HG02852 (cell line): ENCODE measurements around the gene TEX48.

ENCODE experiments used
- ATAC-seq: cut with Tn5 transposase; IDR thresholded peaks from one replicate; pipeline ENCODE4 v1.9.1; 2021; ENCODE audit warnings: mild to moderate bottlenecking, moderate library complexity; ENCODE audit not compliant: unreplicated experiment

TEX48 gene

GRCh38 chr9:114681594-114682332 lies at the start of gene TEX48:
Gene TEX48 (minus strand): TSS chr9:114682192. CDS start chr9:114671723, 10,469 bp downstream.
- ATAC-seq: peak; percentile 76

GRCh38 chr9:114731701-114732100 lies 49.7 kb upstream of the TEX48 start:
- ATAC-seq: no peak

GRCh38 chr9:114729706-114730105 lies 47.7 kb upstream of the TEX48 start:
- no peak for ATAC-seq

GRCh38 chr9:114725930-114726329 lies 43.9 kb upstream of the TEX48 start:
- no peak for ATAC-seq

- ATAC-seq: no peak
Observed at GRCh38 chr9:114724744-114725143, 42.8 kb upstream of the TEX48 start.

- ATAC-seq: no peak
Observed at GRCh38 chr9:114723931-114724330, 41.9 kb upstream of the TEX48 start.

- no peak for ATAC-seq
Observed at GRCh38 chr9:114722937-114723620, 41.1 kb upstream of the TEX48 start.

GRCh38 chr9:114722081-114722621 lies 40.2 kb upstream of the TEX48 start:
- no peak for ATAC-seq

- ATAC-seq: no peak
Observed at GRCh38 chr9:114721491-114722079, 39.6 kb upstream of the TEX48 start.

GRCh38 chr9:114720086-114720676 lies 38.2 kb upstream of the TEX48 start:
- no peak for ATAC-seq

- ATAC-seq: no peak
Observed at GRCh38 chr9:114719290-114719689, 37.3 kb upstream of the TEX48 start.

- peak; percentile 96 for ATAC-seq
Observed at GRCh38 chr9:114718801-114719221, 36.8 kb upstream of the TEX48 start.

- ATAC-seq: no peak
Observed at GRCh38 chr9:114717908-114718486, 36.0 kb upstream of the TEX48 start.

- no peak for ATAC-seq
Observed at GRCh38 chr9:114709636-114710035, 27.6 kb upstream of the TEX48 start.

- no peak for ATAC-seq
Observed at GRCh38 chr9:114706711-114707110, 24.7 kb upstream of the TEX48 start.

- no peak for ATAC-seq
Observed at GRCh38 chr9:114701988-114702387, 20.0 kb upstream of the TEX48 start.

GRCh38 chr9:114697951-114698351 lies 16.0 kb upstream of the TEX48 start:
- peak; percentile 48 for ATAC-seq

GRCh38 chr9:114696814-114697544 lies 15.0 kb upstream of the TEX48 start:
- ATAC-seq: peak; percentile 65

GRCh38 chr9:114695948-114696347 lies 14.0 kb upstream of the TEX48 start:
- no peak for ATAC-seq

- ATAC-seq: peak; percentile 46
Observed at GRCh38 chr9:114694719-114695269, 12.8 kb upstream of the TEX48 start.
